GM18502 (cell line): ENCODE measurements around the gene TOP2A.

ENCODE experiments used
- ATAC-seq: cut with Tn5 transposase; IDR thresholded peaks from one replicate; pipeline ENCODE4 v1.9.1; 2021; ENCODE audit warnings: mild to moderate bottlenecking; ENCODE audit not compliant: unreplicated experiment, poor library complexity

TOP2A gene

DNA sequence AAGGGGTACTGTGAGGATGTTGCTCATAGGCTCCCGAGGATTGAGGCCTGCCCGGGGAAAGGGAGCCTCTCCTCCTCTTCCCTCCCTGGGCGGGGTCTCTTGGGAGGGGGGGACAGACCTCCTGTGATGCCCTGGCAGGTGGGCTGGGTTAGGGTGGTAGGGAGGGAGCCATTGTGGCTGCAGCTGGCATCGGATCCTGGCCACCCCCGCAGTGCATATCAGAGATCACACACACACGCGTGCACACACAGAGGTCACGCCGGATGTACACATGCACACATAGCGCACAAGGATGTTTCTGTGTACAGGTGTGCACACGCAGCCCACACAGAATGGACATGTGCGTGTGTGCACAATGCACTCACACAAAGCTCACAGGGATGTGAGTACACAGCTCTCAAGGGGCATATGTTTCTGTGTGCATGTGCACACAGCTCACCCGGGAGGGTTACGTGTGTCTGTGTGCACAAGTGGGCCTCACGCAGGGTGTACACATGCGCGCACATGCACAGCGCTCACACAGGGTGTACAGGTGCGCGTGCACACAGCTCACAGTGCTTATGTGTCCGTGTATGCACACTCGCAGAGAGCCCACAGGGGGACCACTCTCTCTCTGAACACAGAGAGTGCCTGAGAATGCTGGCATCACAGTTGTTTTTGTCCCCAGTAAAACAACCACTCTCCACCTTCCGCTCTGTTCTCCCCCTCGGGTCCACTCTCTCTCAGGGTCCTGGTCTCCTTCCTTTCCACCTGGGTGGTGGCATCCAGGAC lies 55.6 kb downstream of the TOP2A start:
- ATAC-seq, result peak; percentile 10

DNA sequence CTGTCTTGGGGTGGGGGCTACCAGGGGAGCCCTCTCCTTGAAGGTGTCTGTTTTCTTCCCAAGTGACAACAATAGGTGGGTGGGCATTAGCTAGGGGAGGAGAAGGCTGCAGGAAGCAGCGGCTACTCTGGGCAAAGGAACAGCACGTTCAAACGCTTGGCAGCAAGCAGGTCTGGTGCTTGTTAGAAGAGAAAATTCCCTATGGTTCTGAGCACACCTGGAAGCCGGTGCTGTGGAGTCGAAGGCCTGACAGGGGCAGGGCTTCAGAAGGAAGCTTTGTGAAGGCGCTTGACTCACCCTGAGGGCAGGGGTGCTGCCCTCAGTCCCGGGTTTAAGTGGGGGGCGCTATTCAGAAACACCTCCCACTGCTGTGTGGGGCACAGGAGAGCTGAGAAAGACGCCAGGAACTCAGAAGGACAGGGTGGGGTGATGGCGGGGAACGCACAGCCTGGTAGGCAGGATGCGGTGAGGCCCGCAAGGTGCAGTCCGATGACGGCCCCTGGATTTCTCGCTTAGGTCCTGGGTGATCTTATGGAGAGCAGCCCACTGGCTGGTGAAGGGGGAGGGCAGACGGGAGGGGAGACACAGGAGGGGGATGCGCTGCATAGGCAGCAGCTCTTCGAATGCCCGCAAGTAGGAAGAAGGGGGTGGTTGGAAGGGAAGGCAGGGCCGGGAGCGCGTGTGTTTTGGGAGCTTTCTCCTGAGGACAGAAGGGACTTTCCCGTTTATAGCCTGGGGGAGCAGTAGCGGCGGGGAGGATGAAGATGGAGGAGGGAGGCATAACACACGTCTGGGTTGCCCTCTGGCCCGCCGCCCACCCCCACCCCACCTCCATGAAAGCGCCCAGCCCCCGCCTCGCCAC lies 56.4 kb downstream of the TOP2A start:
- ATAC-seq, result no peak

DNA sequence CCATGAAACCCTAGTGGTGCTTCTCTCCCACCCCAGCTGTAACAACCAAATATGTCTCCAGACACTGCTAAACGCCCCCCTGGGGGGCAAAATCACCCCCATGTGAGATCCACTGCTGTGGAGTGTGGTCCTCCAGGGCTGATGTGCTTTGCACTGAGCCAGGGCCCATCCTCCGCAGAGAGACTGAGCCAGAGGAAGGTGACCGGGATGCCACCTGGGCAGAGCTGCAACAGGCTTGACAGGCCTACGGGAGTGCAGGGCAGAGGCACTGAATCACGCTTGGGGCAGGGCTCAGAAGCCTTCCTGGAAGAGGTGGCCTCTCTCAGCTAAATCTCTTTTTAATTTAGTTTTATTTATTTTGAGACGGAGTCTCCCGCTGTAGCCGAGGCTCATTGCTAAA lies 57.6 kb downstream of the TOP2A start:
- ATAC-seq, result no peak

DNA sequence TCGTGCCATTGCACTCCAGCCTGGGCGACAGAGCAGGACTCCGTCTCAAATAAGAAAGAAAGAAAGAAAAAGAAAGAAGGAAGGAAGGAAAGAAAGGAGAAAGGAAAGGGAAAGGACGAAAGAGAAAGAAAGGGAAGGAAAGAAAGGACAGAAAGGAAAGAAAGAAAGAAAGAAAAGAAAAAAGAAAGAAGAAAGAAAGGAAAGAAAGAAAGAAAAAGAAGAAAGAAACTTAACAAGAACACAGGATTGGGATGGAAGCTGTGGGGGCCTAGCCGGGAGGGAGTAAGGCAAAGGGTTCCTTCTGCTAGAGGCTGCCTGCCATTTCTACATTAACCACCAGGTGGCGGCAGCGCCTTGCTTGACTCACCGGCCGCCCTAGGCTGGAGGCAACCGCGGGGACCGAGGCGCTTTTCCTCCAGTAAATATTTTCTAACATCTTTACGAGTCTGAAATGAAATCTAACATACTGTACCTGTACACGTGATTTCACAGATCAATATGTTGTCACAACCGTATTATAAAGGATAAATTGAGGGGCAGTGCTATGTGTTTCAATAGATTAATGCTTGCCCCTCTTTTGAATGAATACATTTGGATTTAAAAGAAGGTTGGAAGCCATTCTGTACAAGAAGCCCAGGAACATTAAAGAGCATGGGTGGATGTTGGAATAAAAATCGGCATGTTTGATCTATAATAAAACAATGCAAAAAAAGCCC lies 59.2 kb downstream of the TOP2A start:
- no peak for ATAC-seq

DNA sequence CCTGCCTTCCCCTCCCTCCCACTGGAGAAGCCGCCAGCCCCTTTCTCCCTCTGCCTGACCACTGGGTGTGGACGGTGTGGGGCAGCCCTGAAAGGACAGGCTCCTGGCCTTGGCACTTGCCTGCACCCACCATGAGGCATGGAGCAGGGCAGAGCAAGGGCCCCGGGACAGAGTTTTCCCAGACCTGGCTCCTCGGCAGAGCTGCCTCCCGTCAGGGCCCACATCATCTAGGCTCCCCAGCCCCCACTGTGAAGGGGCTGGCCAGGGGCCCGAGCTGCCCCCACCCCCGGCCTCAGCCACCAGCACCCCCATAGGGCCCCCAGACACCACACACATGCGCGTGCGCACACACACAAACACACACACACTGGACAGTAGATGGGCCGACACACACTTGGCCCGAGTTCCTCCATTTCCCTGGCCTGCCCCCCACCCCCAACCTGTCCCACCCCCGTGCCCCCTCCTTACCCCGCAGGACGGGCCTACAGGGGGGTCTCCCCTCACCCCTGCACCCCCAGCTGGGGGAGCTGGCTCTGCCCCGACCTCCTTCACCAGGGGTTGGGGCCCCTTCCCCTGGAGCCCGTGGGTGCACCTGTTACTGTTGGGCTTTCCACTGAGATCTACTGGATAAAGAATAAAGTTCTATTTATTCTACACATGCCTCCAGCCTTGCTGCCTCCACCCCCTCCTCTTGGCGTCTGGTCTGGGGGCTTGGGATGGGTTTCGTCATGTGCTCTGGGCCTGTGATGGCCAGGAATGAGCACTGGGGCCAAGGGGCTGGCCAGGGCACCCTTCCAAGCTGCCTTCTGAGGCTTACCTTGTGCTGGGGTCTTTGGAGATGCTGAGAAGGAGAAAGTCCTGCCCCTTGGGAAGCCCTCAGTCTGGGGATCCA lies 60.5 kb downstream of the TOP2A start:
- ATAC-seq, result no peak

DNA sequence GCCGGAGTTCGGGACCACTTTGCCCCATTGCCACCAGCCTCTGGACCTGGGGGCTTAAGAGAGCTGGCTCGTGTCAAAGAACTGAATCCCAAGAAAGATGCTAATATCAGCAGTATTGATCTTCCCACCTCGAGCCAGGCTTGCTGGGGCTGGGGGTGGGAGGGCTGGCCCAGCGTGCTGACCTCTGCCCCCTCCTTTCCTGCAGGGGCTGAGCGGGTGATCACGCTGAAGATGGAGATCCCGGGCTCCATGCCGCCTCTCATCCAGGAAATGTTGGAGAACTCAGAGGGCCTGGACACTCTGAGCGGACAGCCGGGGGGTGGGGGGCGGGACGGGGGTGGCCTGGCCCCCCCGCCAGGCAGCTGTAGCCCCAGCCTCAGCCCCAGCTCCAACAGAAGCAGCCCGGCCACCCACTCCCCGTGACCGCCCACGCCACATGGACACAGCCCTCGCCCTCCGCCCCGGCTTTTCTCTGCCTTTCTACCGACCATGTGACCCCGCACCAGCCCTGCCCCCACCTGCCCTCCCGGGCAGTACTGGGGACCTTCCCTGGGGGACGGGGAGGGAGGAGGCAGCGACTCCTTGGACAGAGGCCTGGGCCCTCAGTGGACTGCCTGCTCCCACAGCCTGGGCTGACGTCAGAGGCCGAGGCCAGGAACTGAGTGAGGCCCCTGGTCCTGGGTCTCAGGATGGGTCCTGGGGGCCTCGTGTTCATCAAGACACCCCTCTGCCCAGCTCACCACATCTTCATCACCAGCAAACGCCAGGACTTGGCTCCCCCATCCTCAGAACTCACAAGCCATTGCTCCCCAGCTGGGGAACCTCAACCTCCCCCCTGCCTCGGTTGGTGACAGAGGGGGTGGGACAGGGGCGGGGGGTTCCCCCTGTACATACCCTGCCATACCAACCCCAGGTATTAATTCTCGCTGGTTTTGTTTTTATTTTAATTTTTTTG lies 61.6 kb downstream of the TOP2A start:
- ATAC-seq, result no peak

DNA sequence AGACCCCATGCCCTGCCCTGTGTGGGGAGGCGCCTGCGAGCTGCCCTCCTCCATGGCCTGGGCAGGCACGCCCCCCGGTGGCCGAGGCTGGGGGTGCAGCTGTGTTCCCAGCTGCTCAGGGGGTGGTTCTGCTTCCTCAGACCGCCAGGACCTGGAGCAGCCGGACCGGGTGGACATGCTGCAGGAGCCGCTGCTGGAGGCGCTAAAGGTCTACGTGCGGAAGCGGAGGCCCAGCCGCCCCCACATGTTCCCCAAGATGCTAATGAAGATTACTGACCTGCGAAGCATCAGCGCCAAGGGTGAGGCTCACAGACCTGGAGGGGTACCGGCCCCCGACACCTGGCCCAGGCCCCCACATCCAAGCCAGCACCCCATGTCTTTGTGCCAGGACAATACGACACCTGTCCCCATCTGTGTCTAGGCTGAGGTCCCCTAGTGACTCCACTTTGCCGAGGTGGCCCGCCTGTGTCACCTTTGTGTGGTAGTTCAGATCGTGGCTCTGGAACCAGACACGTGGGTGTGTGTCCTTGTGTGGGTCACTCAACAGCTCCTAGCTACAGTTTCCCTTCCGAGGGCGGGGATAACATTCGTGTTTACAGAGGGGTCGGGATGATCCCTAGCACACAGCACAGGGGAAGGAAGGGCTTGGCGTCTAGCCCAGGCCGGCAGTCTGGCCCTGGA lies 62.4 kb downstream of the TOP2A start:
- ATAC-seq, result peak; percentile 56

DNA sequence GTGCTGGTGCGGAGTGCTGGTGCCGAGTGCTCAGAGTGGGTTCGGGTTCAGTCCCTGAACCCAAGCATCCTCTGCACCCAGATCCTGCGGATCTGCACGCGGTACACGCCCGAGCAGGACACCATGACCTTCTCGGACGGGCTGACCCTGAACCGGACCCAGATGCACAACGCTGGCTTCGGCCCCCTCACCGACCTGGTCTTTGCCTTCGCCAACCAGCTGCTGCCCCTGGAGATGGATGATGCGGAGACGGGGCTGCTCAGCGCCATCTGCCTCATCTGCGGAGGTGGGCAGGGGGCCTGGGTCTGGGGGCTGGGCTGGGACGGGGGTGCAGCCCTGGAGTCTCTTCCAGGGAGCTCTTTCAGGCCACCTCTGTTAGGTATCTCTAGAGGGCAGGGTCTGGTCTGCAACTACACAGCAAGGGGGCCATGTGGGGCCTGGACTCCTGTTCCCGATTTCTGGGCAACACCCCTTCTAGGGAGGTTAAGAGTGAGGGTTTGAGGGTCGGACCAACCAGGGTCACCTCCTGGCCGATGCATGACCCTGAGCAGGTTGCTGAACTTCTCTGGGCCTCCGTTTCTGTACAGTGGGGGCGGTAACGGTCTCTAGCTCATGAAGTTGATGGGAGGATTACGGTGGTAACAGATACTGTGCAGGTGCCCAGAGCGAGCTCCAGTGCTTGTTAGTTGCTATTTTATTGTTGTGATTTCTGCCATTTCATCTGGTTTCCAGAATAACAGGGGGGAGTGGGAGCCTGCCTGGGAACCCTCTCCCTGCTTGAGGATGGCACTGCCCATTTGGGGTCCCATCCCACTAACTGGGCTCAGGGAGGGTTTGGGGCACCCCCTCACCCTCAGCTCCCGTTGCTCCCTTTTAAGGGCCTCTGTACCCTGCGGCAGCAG lies 63.2 kb downstream of the TOP2A start:
- ATAC-seq, result no peak

DNA sequence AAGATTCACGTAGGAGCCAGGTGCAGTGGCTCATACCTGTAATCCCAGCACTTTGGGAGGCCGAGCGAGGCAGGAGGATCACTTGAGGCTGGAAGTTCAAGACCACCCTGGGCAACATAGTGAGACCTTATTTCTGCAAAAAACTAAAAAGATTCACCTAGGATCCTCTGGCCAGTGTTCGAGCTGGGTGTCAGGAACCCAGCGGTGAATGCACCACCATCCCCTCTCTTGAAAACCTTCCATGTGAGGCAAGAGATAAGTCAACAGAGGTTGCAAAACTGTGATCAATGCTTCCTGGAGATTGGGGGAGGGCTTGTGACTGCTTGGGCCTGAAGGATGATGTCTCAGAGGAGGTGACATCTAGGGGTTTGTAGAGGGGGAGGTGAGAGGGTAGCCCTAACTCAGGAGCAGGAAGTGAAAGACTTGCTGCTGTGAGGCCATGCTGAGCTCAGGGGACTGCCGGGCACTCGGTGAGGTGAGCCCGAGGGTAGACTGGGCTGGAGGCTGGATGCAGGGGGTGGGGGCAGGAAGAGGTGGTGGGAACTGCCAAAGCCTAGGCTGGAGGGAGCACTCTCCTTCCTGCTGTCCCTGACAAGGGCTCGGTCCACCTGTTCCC lies 64.8 kb downstream of the TOP2A start:
- no peak for ATAC-seq

DNA sequence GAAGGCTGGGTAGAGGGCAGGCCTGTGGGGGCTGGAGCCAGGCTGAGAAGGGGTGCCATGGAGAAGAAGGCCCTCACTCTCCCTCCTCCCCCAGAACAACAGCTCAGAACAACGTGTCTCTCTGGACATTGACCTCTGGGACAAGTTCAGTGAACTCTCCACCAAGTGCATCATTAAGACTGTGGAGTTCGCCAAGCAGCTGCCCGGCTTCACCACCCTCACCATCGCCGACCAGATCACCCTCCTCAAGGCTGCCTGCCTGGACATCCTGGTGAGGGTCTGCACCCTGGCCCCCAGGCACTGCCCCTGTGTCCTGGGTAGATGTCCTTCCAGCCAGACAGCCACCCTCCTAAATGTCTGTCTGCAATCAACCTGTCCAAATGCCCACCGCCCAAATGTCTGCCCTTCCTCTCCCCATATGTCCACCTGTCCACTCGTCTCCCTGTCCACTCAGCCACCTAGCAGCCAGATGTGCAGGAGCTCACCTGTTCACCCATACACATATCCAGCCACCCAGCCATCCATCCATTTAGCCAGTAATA lies 65.4 kb downstream of the TOP2A start:
- no peak for ATAC-seq

DNA sequence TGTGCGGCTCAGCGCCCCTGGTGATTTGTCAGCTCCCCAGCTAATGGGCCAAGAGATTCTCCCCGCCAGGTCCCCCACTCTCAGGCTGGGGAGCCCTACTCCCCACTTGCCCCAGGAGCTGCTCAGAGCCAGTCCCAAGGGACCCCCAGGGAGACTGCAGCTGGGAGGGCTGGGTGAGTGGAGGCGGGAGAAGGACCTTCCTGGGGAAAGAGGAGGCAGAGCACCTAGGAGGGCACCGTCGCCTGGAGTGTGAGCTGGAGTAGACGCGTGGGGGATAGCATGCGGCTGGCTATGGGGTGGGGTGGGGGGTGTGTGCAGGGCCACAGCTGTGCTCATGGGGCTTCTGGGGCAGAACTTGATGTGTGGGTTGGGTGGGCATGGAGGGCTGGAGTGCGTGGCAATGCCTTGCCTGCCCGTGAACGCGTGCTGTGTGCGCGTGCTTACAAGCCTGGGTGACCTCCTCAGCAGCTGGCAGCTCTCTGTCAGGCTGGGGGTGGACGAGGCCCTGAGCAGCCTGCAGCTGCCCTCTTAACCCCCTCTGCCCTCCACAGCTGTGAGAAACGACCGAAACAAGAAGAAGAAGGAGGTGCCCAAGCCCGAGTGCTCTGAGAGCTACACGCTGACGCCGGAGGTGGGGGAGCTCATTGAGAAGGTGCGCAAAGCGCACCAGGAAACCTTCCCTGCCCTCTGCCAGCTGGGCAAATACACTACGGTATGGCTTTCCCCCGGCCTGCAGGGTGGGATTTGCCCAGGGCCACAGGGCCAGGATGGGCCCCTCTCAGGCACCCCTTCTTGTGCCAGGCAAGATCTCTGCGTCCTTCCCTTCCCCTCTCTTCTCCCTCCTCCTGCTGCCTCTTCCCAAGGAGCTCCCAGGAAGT lies 66.1 kb downstream of the TOP2A start:
- no peak for ATAC-seq

DNA sequence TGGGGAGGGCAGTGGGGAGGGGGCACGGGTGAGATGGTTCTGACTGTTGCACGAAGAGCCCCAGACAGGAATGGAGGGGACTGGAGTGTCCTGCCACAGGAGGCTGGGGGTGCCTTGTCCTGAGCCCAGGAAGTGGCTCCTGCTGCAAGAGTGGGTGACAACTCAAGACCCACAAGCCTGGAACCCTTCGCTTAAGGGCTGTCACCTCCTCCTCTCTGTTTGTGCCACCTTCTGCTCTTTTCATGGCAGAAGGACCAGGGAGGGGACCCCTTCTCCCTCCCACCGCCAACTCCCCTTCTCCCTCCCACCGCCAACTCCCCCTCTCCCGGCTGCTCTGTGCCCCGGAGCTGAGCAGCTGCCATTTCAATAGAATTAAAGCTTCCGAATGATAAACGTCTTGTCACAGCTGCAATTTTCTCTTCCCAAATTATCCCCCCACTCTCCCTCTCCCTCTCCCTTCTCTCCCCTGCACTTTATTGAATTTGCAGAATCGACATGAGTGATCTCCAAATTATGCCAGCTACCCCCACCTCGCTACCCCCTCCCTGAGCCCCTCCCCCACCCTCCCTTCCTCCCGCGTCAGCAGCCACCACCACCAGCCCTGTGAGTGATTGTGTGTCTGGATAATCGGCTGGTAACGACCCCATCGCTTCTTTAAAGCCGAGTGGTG lies 66.9 kb downstream of the TOP2A start:
- no peak for ATAC-seq

DNA sequence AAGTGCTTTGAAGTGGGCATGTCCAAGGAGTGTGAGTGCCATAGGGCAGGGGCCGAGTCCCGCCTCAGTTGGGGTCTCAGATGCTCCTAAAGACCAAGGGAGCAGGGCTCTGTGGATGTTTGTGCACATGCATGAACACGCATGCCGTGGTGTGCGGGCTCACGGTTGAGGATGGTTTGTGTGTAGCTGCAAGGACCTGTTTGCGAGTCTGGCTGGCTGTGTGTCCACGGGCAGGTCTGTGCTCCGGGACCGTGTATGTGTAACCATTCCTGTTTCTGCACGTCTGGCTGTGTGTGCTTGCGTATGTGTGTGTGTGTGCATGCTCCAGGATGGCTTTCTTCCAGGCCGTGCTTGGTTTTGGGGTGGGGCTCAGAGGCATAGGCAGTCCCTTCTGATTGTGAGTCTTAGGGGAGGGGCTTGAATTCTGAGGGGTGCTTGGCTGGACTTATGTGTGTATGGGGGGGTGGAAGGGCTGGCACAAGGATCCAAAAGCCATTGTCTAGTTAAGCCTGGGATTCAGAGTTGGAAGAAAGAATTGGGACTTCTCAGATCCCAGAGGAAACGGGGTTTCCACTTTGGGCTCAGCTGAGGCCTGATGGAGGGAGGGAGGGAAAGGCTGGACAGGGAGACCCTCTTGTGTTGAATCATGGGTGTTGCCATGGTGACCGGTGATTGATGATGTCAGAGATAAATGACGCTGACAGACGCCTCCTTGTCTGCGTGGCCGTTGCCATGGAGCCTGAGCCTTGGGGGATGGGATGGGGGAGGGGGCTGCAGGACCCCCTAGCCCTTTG lies 67.6 kb downstream of the TOP2A start:
- ATAC-seq, result no peak

DNA sequence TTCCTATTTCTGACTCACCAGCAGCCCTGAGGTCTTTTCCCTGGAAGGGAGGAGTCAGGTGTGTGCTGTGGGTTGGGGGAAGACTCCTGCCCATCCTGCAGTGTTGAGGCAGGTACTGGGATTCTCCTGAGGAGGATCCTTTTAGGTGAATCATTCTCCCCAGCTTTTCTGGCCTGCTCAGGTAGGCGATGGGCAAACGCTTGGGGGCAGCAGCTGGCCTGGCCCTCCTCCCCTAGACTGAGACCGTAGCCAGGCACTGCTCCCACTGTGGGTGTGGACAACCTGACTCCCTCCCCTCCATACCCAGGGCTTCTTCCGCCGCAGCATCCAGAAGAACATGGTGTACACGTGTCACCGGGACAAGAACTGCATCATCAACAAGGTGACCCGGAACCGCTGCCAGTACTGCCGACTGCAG lies 68.2 kb downstream of the TOP2A start:
- ATAC-seq, result no peak
